ENCODE measurements around the gene PHF19. TPM values are rescaled to one million over a fixed set of nuclear protein-coding genes. Genes with fewer than 3 reads are reported as not detected.
A peak's percentile ranks its signal among the peaks of the same experiment; 100 is the strongest.

Gene PHF19
- total RNA-seq, 1 experiment from 2014 or later: 39.0 TPM

DNA sequence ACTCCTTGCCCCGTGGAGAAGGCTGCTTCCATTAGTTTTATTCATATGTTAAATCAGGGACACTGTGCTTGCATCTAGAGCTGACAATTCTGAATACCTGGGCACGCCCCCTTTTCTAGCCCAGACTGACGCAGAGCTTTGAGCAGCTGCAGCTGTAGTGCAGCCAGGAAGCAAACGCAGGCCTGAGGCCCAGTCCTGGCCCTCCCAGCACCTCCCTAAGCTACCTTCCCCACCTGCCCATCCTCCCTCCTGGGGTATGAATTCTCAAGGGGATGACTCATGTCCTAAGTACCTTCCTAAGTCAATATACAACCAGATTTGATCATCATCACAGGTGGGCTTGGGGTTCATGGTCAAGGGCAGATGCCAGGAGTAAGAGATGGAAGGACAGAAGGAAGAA lies 3.5 kb downstream of the PHF19 start (continued):
- TF ChIP-seq, protein P1, sequence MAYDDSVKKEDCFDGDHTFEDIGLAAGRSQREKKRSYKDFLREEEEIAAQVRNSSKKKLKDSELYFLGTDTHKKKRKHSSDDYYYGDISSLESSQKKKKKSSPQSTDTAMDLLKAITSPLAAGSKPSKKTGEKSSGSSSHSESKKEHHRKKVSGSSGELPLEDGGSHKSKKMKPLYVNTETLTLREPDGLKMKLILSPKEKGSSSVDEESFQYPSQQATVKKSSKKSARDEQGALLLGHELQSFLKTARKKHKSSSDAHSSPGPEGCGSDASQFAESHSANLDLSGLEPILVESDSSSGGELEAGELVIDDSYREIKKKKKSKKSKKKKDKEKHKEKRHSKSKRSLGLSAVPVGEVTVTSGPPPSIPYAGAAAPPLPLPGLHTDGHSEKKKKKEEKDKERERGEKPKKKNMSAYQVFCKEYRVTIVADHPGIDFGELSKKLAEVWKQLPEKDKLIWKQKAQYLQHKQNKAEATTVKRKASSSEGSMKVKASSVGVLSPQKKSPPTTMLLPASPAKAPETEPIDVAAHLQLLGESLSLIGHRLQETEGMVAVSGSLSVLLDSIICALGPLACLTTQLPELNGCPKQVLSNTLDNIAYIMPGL (CRISPR knock-in tag; IDR thresholded peaks at IDR 0.05): no peak
- TF ChIP-seq, protein P2, sequence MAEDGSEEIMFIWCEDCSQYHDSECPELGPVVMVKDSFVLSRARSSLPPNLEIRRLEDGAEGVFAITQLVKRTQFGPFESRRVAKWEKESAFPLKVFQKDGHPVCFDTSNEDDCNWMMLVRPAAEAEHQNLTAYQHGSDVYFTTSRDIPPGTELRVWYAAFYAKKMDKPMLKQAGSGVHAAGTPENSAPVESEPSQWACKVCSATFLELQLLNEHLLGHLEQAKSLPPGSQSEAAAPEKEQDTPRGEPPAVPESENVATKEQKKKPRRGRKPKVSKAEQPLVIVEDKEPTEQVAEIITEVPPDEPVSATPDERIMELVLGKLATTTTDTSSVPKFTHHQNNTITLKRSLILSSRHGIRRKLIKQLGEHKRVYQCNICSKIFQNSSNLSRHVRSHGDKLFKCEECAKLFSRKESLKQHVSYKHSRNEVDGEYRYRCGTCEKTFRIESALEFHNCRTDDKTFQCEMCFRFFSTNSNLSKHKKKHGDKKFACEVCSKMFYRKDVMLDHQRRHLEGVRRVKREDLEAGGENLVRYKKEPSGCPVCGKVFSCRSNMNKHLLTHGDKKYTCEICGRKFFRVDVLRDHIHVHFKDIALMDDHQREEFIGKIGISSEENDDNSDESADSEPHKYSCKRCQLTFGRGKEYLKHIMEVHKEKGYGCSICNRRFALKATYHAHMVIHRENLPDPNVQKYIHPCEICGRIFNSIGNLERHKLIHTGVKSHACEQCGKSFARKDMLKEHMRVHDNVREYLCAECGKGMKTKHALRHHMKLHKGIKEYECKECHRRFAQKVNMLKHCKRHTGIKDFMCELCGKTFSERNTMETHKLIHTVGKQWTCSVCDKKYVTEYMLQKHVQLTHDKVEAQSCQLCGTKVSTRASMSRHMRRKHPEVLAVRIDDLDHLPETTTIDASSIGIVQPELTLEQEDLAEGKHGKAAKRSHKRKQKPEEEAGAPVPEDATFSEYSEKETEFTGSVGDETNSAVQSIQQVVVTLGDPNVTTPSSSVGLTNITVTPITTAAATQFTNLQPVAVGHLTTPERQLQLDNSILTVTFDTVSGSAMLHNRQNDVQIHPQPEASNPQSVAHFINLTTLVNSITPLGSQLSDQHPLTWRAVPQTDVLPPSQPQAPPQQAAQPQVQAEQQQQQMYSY (CRISPR knock-in tag; IDR thresholded peaks at IDR 0.05): no peak
- TF ChIP-seq TCF7 (CRISPR knock-in tag; IDR thresholded peaks at IDR 0.05; ENCODE audit: low read depth) (no peak), JUN (CRISPR knock-in tag; IDR thresholded peaks at IDR 0.05) (peak; percentile 47; the same call in 1 of the 2 replicates), FOXK1 (CRISPR knock-in tag; IDR thresholded peaks at IDR 0.05) (0 out of 2 replicates have a peak, but pooled peaks have one; percentile 26), TEAD4 (CRISPR knock-in tag; IDR thresholded peaks at IDR 0.05) (no peak), SMAD3 (CRISPR knock-in tag; IDR thresholded peaks at IDR 0.05; ENCODE audit: borderline replicate concordance) (no peak), ZNF671 (CRISPR knock-in tag; IDR thresholded peaks at IDR 0.05) (no peak), TEAD1 (CRISPR knock-in tag; IDR thresholded peaks at IDR 0.05) (peak; percentile 78; the same call in 1 of the 2 replicates), SP1 (CRISPR knock-in tag; conservative IDR thresholded peaks at IDR 0.05) (peak; percentile 66), ZNF263 (CRISPR knock-in tag; IDR thresholded peaks at IDR 0.05; ENCODE audit: low read depth) (no peak), ZNF121 (CRISPR knock-in tag; IDR thresholded peaks at IDR 0.05) (no peak), ESRRA (CRISPR knock-in tag; IDR thresholded peaks at IDR 0.05; ENCODE audit: borderline replicate concordance) (no peak), CBFB (CRISPR knock-in tag; IDR thresholded peaks at IDR 0.05; ENCODE audit: low read depth) (no peak)
- TF ChIP-seq, protein P3, sequence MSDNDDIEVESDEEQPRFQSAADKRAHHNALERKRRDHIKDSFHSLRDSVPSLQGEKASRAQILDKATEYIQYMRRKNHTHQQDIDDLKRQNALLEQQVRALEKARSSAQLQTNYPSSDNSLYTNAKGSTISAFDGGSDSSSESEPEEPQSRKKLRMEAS (CRISPR knock-in tag; IDR thresholded peaks at IDR 0.05): peak; percentile 37; the same call in 1 of the 2 replicates
- TF ChIP-seq, protein P4, sequence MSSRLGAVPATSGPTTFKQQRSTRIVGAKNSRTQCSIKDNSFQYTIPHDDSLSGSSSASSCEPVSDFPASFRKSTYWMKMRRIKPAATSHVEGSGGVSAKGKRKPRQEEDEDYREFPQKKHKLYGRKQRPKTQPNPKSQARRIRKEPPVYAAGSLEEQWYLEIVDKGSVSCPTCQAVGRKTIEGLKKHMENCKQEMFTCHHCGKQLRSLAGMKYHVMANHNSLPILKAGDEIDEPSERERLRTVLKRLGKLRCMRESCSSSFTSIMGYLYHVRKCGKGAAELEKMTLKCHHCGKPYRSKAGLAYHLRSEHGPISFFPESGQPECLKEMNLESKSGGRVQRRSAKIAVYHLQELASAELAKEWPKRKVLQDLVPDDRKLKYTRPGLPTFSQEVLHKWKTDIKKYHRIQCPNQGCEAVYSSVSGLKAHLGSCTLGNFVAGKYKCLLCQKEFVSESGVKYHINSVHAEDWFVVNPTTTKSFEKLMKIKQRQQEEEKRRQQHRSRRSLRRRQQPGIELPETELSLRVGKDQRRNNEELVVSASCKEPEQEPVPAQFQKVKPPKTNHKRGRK (CRISPR knock-in tag; IDR thresholded peaks at IDR 0.05; ENCODE audit: borderline replicate concordance): no peak
- TF ChIP-seq, protein P5, sequence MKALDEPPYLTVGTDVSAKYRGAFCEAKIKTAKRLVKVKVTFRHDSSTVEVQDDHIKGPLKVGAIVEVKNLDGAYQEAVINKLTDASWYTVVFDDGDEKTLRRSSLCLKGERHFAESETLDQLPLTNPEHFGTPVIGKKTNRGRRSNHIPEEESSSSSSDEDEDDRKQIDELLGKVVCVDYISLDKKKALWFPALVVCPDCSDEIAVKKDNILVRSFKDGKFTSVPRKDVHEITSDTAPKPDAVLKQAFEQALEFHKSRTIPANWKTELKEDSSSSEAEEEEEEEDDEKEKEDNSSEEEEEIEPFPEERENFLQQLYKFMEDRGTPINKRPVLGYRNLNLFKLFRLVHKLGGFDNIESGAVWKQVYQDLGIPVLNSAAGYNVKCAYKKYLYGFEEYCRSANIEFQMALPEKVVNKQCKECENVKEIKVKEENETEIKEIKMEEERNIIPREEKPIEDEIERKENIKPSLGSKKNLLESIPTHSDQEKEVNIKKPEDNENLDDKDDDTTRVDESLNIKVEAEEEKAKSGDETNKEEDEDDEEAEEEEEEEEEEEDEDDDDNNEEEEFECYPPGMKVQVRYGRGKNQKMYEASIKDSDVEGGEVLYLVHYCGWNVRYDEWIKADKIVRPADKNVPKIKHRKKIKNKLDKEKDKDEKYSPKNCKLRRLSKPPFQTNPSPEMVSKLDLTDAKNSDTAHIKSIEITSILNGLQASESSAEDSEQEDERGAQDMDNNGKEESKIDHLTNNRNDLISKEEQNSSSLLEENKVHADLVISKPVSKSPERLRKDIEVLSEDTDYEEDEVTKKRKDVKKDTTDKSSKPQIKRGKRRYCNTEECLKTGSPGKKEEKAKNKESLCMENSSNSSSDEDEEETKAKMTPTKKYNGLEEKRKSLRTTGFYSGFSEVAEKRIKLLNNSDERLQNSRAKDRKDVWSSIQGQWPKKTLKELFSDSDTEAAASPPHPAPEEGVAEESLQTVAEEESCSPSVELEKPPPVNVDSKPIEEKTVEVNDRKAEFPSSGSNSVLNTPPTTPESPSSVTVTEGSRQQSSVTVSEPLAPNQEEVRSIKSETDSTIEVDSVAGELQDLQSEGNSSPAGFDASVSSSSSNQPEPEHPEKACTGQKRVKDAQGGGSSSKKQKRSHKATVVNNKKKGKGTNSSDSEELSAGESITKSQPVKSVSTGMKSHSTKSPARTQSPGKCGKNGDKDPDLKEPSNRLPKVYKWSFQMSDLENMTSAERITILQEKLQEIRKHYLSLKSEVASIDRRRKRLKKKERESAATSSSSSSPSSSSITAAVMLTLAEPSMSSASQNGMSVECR (CRISPR knock-in tag; IDR thresholded peaks at IDR 0.05; ENCODE audit: borderline replicate concordance): 0 out of 2 replicates have a peak, but pooled peaks have one; percentile 51
- TF ChIP-seq, protein P6, sequence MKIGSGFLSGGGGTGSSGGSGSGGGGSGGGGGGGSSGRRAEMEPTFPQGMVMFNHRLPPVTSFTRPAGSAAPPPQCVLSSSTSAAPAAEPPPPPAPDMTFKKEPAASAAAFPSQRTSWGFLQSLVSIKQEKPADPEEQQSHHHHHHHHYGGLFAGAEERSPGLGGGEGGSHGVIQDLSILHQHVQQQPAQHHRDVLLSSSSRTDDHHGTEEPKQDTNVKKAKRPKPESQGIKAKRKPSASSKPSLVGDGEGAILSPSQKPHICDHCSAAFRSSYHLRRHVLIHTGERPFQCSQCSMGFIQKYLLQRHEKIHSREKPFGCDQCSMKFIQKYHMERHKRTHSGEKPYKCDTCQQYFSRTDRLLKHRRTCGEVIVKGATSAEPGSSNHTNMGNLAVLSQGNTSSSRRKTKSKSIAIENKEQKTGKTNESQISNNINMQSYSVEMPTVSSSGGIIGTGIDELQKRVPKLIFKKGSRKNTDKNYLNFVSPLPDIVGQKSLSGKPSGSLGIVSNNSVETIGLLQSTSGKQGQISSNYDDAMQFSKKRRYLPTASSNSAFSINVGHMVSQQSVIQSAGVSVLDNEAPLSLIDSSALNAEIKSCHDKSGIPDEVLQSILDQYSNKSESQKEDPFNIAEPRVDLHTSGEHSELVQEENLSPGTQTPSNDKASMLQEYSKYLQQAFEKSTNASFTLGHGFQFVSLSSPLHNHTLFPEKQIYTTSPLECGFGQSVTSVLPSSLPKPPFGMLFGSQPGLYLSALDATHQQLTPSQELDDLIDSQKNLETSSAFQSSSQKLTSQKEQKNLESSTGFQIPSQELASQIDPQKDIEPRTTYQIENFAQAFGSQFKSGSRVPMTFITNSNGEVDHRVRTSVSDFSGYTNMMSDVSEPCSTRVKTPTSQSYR (CRISPR knock-in tag; IDR thresholded peaks at IDR 0.05): peak; percentile 65; the same call in 1 of the 2 replicates
- TF ChIP-seq, protein P7, sequence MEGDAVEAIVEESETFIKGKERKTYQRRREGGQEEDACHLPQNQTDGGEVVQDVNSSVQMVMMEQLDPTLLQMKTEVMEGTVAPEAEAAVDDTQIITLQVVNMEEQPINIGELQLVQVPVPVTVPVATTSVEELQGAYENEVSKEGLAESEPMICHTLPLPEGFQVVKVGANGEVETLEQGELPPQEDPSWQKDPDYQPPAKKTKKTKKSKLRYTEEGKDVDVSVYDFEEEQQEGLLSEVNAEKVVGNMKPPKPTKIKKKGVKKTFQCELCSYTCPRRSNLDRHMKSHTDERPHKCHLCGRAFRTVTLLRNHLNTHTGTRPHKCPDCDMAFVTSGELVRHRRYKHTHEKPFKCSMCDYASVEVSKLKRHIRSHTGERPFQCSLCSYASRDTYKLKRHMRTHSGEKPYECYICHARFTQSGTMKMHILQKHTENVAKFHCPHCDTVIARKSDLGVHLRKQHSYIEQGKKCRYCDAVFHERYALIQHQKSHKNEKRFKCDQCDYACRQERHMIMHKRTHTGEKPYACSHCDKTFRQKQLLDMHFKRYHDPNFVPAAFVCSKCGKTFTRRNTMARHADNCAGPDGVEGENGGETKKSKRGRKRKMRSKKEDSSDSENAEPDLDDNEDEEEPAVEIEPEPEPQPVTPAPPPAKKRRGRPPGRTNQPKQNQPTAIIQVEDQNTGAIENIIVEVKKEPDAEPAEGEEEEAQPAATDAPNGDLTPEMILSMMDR (IDR thresholded peaks at IDR 0.05): no peak
